A549 (cell line): ENCODE results near the gene FBXO15.

Source experiments
- BHLHE40 ChIP-seq: IDR thresholded peaks from 2 replicates; pipeline ENCODE4 v1.6.1; 2012; ENCODE audit warnings: low read depth, low read length, inconsistent platforms
- EP300 ChIP-seq, 2 experiments: fragments of >200 bp; sonication (Bioruptor Twin); formaldehyde crosslinking; IDR thresholded peaks; 2 replicates in 1 of 2; 3 replicates in 1 of 2; pipeline ENCODE4 v1.6.1; 2016 to 2017
- MAZ ChIP-seq: fragments of 150-350 bp; IDR thresholded peaks from 2 replicates; pipeline ENCODE4 v1.6.1; 2014; ENCODE audit warnings: antibody characterized with exemption, low read depth, low read length, borderline replicate concordance
- PHF8 ChIP-seq: fragments of 200-600 bp; sonication (generic); IDR thresholded peaks from 2 replicates; pipeline ENCODE4 v1.6.1; 2016; ENCODE audit warnings: low read depth, mild to moderate bottlenecking, antibody characterized with exemption, moderate library complexity, borderline replicate concordance
- RCOR1 ChIP-seq: fragments of 150-350 bp; IDR thresholded peaks from 2 replicates; pipeline ENCODE4 v1.6.1; 2014; ENCODE audit warnings: antibody characterized with exemption, low read length, low read depth
- TF ChIP-seq, protein P1 (sequence below): fragments of >200 bp; sonication (Bioruptor Twin); formaldehyde crosslinking; IDR thresholded peaks from 3 replicates; pipeline ENCODE4 v1.5.1; 2016
- TF ChIP-seq, protein P2 (sequence below): fragments of 250-450 bp; sonication (Bioruptor Pico); IDR thresholded peaks from 2 replicates; pipeline ENCODE4 v1.5.0; 2020; ENCODE audit warnings: low read depth, mild to moderate bottlenecking, moderate library complexity

DNA sequence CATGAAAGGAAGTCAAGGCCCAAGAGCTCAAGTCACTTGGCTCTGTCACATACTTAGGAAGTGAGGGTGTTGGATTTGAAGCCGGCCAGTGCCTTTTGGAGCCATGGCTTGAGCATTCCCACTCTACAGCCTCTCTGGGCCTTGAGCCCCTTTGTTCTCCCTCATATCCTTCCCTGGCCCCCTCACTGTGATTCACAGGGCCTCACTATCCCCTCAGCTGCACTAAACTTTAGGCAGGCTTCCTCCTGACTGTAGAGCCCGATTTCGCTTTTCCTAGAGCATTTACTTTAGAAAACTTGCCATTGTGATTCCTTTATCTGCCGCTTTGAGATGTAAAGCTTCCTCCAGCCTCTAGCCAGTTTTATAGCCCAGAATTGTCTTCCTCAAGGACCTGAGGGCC is 107.6 kb downstream of the FBXO15 start:
- TF ChIP-seq, protein P1, sequence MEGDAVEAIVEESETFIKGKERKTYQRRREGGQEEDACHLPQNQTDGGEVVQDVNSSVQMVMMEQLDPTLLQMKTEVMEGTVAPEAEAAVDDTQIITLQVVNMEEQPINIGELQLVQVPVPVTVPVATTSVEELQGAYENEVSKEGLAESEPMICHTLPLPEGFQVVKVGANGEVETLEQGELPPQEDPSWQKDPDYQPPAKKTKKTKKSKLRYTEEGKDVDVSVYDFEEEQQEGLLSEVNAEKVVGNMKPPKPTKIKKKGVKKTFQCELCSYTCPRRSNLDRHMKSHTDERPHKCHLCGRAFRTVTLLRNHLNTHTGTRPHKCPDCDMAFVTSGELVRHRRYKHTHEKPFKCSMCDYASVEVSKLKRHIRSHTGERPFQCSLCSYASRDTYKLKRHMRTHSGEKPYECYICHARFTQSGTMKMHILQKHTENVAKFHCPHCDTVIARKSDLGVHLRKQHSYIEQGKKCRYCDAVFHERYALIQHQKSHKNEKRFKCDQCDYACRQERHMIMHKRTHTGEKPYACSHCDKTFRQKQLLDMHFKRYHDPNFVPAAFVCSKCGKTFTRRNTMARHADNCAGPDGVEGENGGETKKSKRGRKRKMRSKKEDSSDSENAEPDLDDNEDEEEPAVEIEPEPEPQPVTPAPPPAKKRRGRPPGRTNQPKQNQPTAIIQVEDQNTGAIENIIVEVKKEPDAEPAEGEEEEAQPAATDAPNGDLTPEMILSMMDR: no peak
- TF ChIP-seq PHF8 (no peak), MAZ (no peak), EP300 (IDR thresholded peaks at IDR 0.05) (no peak), BHLHE40 (no peak), RCOR1 (no peak)
- TF ChIP-seq, protein P2, sequence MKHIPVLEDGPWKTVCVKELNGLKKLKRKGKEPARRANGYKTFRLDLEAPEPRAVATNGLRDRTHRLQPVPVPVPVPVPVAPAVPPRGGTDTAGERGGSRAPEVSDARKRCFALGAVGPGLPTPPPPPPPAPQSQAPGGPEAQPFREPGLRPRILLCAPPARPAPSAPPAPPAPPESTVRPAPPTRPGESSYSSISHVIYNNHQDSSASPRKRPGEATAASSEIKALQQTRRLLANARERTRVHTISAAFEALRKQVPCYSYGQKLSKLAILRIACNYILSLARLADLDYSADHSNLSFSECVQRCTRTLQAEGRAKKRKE: no peak
